ENCODE data around the gene HSPA12A. TPM values are rescaled to one million over a fixed set of nuclear protein-coding genes. Genes with fewer than 3 reads are reported as not detected.

Gene HSPA12A
- total RNA-seq, 1 donor = 10.9 TPM

DNA sequence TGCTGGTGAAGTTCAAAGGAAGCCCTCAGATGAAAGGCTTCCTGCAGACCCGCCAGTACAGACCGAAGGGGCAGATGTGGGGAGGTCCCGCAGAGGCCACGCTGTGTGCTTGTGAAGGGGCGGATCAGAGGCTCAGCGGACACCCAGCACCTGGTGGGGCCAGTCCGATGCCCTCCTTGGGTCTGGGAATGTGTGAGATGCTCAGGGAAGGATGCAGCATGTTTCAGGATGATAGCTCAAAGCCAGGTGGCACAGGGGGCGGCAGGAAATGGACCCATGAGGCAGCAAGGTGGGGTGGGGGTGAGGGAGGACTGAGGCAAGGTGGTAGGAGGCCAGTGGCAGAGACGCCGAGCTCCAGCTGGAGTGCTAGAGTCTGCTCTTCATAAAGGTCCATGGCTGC lies 27.9 kb upstream of the HSPA12A start:
- Histone ChIP-seq H3K4me1 (ENCODE audit: insufficient read depth, low read length) (peaks cover 37% of the 10 kb centered on the region), H3K27ac (ENCODE audit: low read depth, low read length) (peak overlapping the region; percentile 10), H3K4me2 (ENCODE audit: insufficient read depth, low read length) (no peak overlapping the region), H4K20me1 (ENCODE audit: insufficient read depth, low read length) (no peaks in the 10 kb centered on the region), H3K36me3 (ENCODE audit: insufficient read depth, low read length) (no peaks in the 10 kb centered on the region), H3K9me3 (ENCODE audit: low read depth, low read length) (no peaks in the 10 kb centered on the region), H2AFZ (ENCODE audit: low read length) (no peak overlapping the region), H3K79me2 (ENCODE audit: insufficient read depth, low read length) (no peaks in the 10 kb centered on the region), H3K27me3 (ENCODE audit: insufficient read depth, low read length) (no peaks in the 10 kb centered on the region), H3K4me3 (ENCODE audit: insufficient read depth, low read length) (no peak overlapping the region)
- TF ChIP-seq, protein P1, sequence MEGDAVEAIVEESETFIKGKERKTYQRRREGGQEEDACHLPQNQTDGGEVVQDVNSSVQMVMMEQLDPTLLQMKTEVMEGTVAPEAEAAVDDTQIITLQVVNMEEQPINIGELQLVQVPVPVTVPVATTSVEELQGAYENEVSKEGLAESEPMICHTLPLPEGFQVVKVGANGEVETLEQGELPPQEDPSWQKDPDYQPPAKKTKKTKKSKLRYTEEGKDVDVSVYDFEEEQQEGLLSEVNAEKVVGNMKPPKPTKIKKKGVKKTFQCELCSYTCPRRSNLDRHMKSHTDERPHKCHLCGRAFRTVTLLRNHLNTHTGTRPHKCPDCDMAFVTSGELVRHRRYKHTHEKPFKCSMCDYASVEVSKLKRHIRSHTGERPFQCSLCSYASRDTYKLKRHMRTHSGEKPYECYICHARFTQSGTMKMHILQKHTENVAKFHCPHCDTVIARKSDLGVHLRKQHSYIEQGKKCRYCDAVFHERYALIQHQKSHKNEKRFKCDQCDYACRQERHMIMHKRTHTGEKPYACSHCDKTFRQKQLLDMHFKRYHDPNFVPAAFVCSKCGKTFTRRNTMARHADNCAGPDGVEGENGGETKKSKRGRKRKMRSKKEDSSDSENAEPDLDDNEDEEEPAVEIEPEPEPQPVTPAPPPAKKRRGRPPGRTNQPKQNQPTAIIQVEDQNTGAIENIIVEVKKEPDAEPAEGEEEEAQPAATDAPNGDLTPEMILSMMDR (IDR thresholded peaks at IDR 0.05; ENCODE audit: extremely low read depth, low read depth, low read length) = no peak
- DNase-seq (ENCODE audit: insufficient read length, low spot score, missing footprints) = no peak

DNA sequence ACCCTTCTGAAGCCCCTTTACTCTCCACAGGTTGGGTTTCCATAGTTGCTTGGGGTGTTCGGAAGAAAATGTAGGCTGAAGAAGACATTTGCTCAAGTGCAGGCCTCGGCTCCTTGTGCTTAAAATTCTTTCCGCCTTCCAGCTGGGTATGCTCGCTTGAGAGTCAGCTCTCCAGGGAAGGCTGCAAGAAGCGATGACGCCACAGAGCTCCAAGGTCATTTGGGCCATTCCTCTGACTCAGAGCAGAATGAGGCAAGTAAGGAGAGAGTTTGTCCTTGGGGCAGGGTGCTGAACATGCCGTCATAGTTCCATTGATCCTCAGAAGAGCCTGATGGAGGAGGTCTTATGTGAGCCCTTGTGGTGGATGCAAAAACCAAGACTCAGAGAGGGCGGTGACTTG lies 27.4 kb upstream of the HSPA12A start:
- Histone ChIP-seq H3K4me2 (ENCODE audit: insufficient read depth, low read length) (no peak overlapping the region), H2AFZ (ENCODE audit: low read length) (no peak overlapping the region), H3K36me3 (ENCODE audit: insufficient read depth, low read length) (no peaks in the 10 kb centered on the region), H3K27ac (ENCODE audit: low read depth, low read length) (peak overlapping the region; percentile 41), H3K79me2 (ENCODE audit: insufficient read depth, low read length) (no peaks in the 10 kb centered on the region), H3K4me3 (ENCODE audit: insufficient read depth, low read length) (no peak overlapping the region), H4K20me1 (ENCODE audit: insufficient read depth, low read length) (no peaks in the 10 kb centered on the region), H3K4me1 (ENCODE audit: insufficient read depth, low read length) (peaks cover 37% of the 10 kb centered on the region), H3K27me3 (ENCODE audit: insufficient read depth, low read length) (no peaks in the 10 kb centered on the region), H3K9me3 (ENCODE audit: low read depth, low read length) (no peaks in the 10 kb centered on the region)
- TF ChIP-seq, protein P1 (IDR thresholded peaks at IDR 0.05; ENCODE audit: extremely low read depth, low read depth, low read length) = no peak
- peak; percentile 94 for DNase-seq (ENCODE audit: insufficient read length, low spot score, missing footprints)

- H3K36me3 ChIP-seq (ENCODE audit: insufficient read depth, low read length) = no peaks in the 10 kb centered on the region
- H4K20me1 ChIP-seq (ENCODE audit: insufficient read depth, low read length) = no peaks in the 10 kb centered on the region
- DNase-seq (ENCODE audit: insufficient read length, low spot score, missing footprints) = no peak
- H3K4me3 ChIP-seq (ENCODE audit: insufficient read depth, low read length) = no peak overlapping the region
- no peak overlapping the region for H2AFZ ChIP-seq (ENCODE audit: low read length)
- peak overlapping the region; percentile 41 for H3K27ac ChIP-seq (ENCODE audit: low read depth, low read length)
- peaks cover 37% of the 10 kb centered on the region for H3K4me1 ChIP-seq (ENCODE audit: insufficient read depth, low read length)
- H3K9me3 ChIP-seq (ENCODE audit: low read depth, low read length) = no peaks in the 10 kb centered on the region
- TF ChIP-seq, protein P1 (IDR thresholded peaks at IDR 0.05; ENCODE audit: extremely low read depth, low read depth, low read length) = no peak
- no peak overlapping the region for H3K4me2 ChIP-seq (ENCODE audit: insufficient read depth, low read length)
- H3K27me3 ChIP-seq (ENCODE audit: insufficient read depth, low read length) = no peaks in the 10 kb centered on the region
- H3K79me2 ChIP-seq (ENCODE audit: insufficient read depth, low read length) = no peaks in the 10 kb centered on the region
Observed at GRCh38 chr10:116769368-116769767, 27.0 kb upstream of the HSPA12A start.

DNA sequence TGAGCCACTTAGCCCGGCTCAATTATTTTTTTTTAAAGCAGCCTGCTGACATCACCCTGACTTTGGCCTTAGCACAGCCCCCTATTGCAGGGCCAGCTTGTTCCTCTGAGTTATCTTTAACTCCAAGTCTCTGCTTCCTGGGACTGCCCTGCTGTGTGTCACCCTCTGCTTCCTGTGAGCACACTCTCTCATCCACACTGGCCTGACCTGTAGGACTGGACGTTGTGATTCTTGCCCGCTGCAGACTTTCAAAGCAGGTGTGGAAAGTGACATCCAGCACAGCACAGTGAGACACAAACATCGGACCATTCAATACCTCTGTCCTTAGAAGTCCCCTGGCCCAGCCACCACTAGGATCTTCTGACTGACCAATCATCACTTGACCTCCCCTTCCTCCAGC lies 26.4 kb upstream of the HSPA12A start:
- Histone ChIP-seq H3K79me2 (ENCODE audit: insufficient read depth, low read length) (no peaks in the 10 kb centered on the region), H4K20me1 (ENCODE audit: insufficient read depth, low read length) (no peaks in the 10 kb centered on the region), H3K36me3 (ENCODE audit: insufficient read depth, low read length) (no peaks in the 10 kb centered on the region), H3K27me3 (ENCODE audit: insufficient read depth, low read length) (no peaks in the 10 kb centered on the region), H3K9me3 (ENCODE audit: low read depth, low read length) (no peaks in the 10 kb centered on the region), H3K4me2 (ENCODE audit: insufficient read depth, low read length) (no peak overlapping the region), H3K27ac (ENCODE audit: low read depth, low read length) (peak overlapping the region; percentile 41), H3K4me3 (ENCODE audit: insufficient read depth, low read length) (no peak overlapping the region), H3K4me1 (ENCODE audit: insufficient read depth, low read length) (peaks cover 37% of the 10 kb centered on the region), H2AFZ (ENCODE audit: low read length) (no peak overlapping the region)
- no peak for DNase-seq (ENCODE audit: insufficient read length, low spot score, missing footprints)
- TF ChIP-seq, protein P1 (IDR thresholded peaks at IDR 0.05; ENCODE audit: extremely low read depth, low read depth, low read length) = no peak

Measured in osteoblast (primary cell).